Caco-2 (cell line): ENCODE data around the gene OR2A2. TPM values are rescaled to one million over a fixed set of nuclear protein-coding genes. Genes with fewer than 3 reads are reported as not detected.
A peak's percentile ranks its signal among the peaks of the same experiment; 100 is the strongest.

Source experiments
- Bru-seq: library from RNA; stranded (reverse); fragments of 400-500 nt; gene quantifications from one replicate; lab custom pipeline; 2021; lab: Mats Ljungman, UMichigan
- BruChase-seq, 2 experiments: library from RNA; stranded (reverse); fragments of 400-500 nt; gene quantifications; one replicate each; lab custom pipeline; 2021; lab: Mats Ljungman, UMichigan
- BruUV-seq: library from RNA; stranded (reverse); fragments of 400-500 nt; replicated peaks from 2 replicates; lab custom pipeline; 2021; lab: Mats Ljungman, UMichigan
- CTCF ChIA-PET: fragments of 300-600 bp; sonication (Branson Sonifier 250); formaldehyde crosslinking; loops from one replicate; lab custom pipeline; 2022; ENCODE audit warnings: antibody characterized with exemption; lab: Charles Lee
- POLR2A ChIA-PET: fragments of 300-600 bp; sonication (Branson Sonifier 250); formaldehyde crosslinking; loops from one replicate; lab custom pipeline; 2022; ENCODE audit warnings: antibody characterized with exemption; lab: Charles Lee
- DNase-seq, 2 experiments: peaks; one replicate each; pipeline versions ENCODE4 v3.0.0 to v3.0.0-alpha.2; 2020 to 2022
- H3K27me3 ChIP-seq: replicated peaks from 2 replicates; pipeline ENCODE4 v1.6.0; 2011; ENCODE audit warnings: low read length; ENCODE audit not compliant: control insufficient read depth, insufficient read depth
- H3K36me3 ChIP-seq: 2 replicates; pipeline ENCODE4 v1.5.1; 2011; ENCODE audit warnings: low read length; ENCODE audit not compliant: control insufficient read depth, insufficient read depth
- H3K4me1 ChIP-seq: fragments of 250-450 bp; sonication (Bioruptor Pico); 2 replicates; pipeline ENCODE4 v1.5.1; 2020; ENCODE audit warnings: mild to moderate bottlenecking
- H3K4me3 ChIP-seq: 2 replicates; pipeline ENCODE4 v1.5.1; 2011; ENCODE audit warnings: low read depth, mild to moderate bottlenecking, control low read depth, low read length
- H3K9me3 ChIP-seq: fragments of 250-450 bp; sonication (Bioruptor Pico); 2 replicates; pipeline ENCODE4 v1.5.1; 2020; ENCODE audit warnings: mild to moderate bottlenecking, moderate library complexity
- H3K27ac Mint-ChIP-seq: one replicate; pipeline ENCODE4 v1.8.0; 2022; ENCODE audit warnings: mixed read lengths; ENCODE audit not compliant: unreplicated experiment
- H3K27me3 Mint-ChIP-seq: one replicate; pipeline ENCODE4 v1.8.0; 2022; ENCODE audit warnings: mixed read lengths; ENCODE audit not compliant: insufficient read depth, unreplicated experiment
- H3K36me3 Mint-ChIP-seq: one replicate; pipeline ENCODE4 v1.8.0; 2022; ENCODE audit warnings: mild to moderate bottlenecking, mixed read lengths; ENCODE audit not compliant: insufficient read depth, unreplicated experiment
- H3K4me1 Mint-ChIP-seq: one replicate; pipeline ENCODE4 v1.8.0; 2022; ENCODE audit warnings: low read depth, mixed read lengths; ENCODE audit not compliant: unreplicated experiment
- H3K4me3 Mint-ChIP-seq: one replicate; pipeline ENCODE4 v1.8.0; 2022; ENCODE audit warnings: mild to moderate bottlenecking, moderate library complexity, mixed read lengths; ENCODE audit not compliant: unreplicated experiment
- H3K9me3 Mint-ChIP-seq: one replicate; pipeline ENCODE4 v1.8.0; 2022; ENCODE audit warnings: mixed read lengths; ENCODE audit not compliant: unreplicated experiment
- CTCF ChIP-seq, 2 experiments: fragments of 200-600 bp in 1 of 2; IDR thresholded peaks; 1 replicate in 1 of 2; 2 replicates in 1 of 2; pipeline versions ENCODE4 v1.5.1 to v1.8.0; 2011 to 2022; ENCODE audit warnings: antibody characterized with exemption in 1 of 2, control low read depth in 1 of 2, inconsistent platforms in 1 of 2, low read depth in 1 of 2, low read length in 1 of 2, mild to moderate bottlenecking in 1 of 2, moderate library complexity in 1 of 2; ENCODE audit not compliant: insufficient read depth in 1 of 2, severe bottlenecking in 1 of 2, unreplicated experiment in 1 of 2
- intact Hi-C: fragments of 100-400 bp; cut with micrococcal nuclease; formaldehyde crosslinking; loops from one replicate; pipeline ENCODE4 v1.10.0; 2022; ENCODE audit not compliant: unreplicated experiment
- long read RNA-seq: library from polyadenylated mRNA; stranded (forward); transcript quantifications from one replicate; pipeline ENCODE4 v2.0.0, GENCODE V29; 2022
- total RNA-seq: library from RNA; stranded (reverse); gene quantifications from 2 replicates; pipeline ENCODE4 v1.2.3, GENCODE V29; 2022

OR2A2 gene
- total RNA-seq (not detected in 2 replicates), Bru-seq, nascent RNA (not detected), BruChase-seq, experiment 1, labeled RNA remaining after a 2-hour chase (not detected), BruChase-seq, experiment 2, labeled RNA remaining after a 6-hour chase (not detected)
- long read RNA-seq, result 0 reads

- ChIA-PET CTCF (no interaction called here), POLR2A (no interaction called here)
- Histone ChIP-seq H3K4me3 (no peak within 1 kb of the TSS), H3K27me3 (no peaks in the 10 kb centered on the region), H3K9me3 (no peaks in the 10 kb centered on the region), H3K4me1 (no peaks in the 10 kb centered on the region), H3K36me3 (no peaks in the 10 kb centered on the region)
- Mint-ChIP-seq H3K36me3 (no peaks in the 10 kb centered on the region), H3K9me3 (no peaks in the 10 kb centered on the region), H3K4me1 (no peaks in the 10 kb centered on the region), H3K27me3 (peaks cover 9% of the 10 kb centered on the region), H3K4me3 (no peak within 1 kb of the TSS), H3K27ac (no peak within 1 kb of the TSS)
- TF ChIP-seq CTCF (IDR thresholded peaks at IDR 0.05; ENCODE audit: insufficient read depth in 1 of 2, low read depth in 1 of 2, low read length in 1 of 2, severe bottlenecking in 1 of 2, unreplicated experiment in 1 of 2), result no peak
- no TSS peak for BruUV-seq
- intact Hi-C loops, result no loop called here
- no peak for DNase-seq
Observed at GRCh38 chr7:144109283-144109682, at the start of gene OR2A2. Gene OR2A2 (plus strand): TSS chr7:144109583. CDS start chr7:144109583, 0 bp downstream.

- ChIA-PET POLR2A (no interaction called here), CTCF (interaction anchor here (1.2 kb wide), 1 partner anchor 64 kb away, joined by 4 read pairs; no protein-coding TSS in a partner anchor)
- no peaks in the 10 kb centered on the region for H3K36me3 ChIP-seq
Observed at GRCh38 chr7:144063710-144064109, 45.7 kb upstream of the OR2A2 start.

GRCh38 chr7:144069511-144069910 lies 39.9 kb upstream of the OR2A2 start, which contains the start of gene OR2A25:
Gene OR2A25 (plus strand): TSS chr7:144069811. CDS start chr7:144074220, 4,409 bp downstream.
- no peak for DNase-seq
- no peaks in the 10 kb centered on the region for H3K36me3 Mint-ChIP-seq
- ChIA-PET CTCF (no interaction called here), POLR2A (no interaction called here)
- no peak within 1 kb of the TSS for H3K4me3 Mint-ChIP-seq
- Histone ChIP-seq H3K27me3 (no peaks in the 10 kb centered on the region), H3K4me1 (no peaks in the 10 kb centered on the region), H3K9me3 (no peaks in the 10 kb centered on the region), H3K4me3 (no peak within 1 kb of the TSS), H3K36me3 (no peaks in the 10 kb centered on the region)
- TF ChIP-seq CTCF (IDR thresholded peaks at IDR 0.05; ENCODE audit: insufficient read depth in 1 of 2, low read depth in 1 of 2, low read length in 1 of 2, severe bottlenecking in 1 of 2, unreplicated experiment in 1 of 2), result no peak
- intact Hi-C loops, result no loop called here
- H3K27me3 Mint-ChIP-seq, result no peaks in the 10 kb centered on the region
- H3K4me1 Mint-ChIP-seq, result peaks cover 9% of the 10 kb centered on the region
- H3K27ac Mint-ChIP-seq, result no peak within 1 kb of the TSS
- BruUV-seq, result no TSS peak
- peaks cover 8% of the 10 kb centered on the region for H3K9me3 Mint-ChIP-seq

More at GRCh38 chr7:144063710-144064109, 45.7 kb upstream of the OR2A2 start:
- DNase-seq, result no peak
- Mint-ChIP-seq H3K27me3 (no peaks in the 10 kb centered on the region), H3K9me3 (peaks cover 18% of the 10 kb centered on the region), H3K27ac (no peak overlapping the region), H3K36me3 (no peaks in the 10 kb centered on the region), H3K4me3 (no peak overlapping the region), H3K4me1 (peaks cover 15% of the 10 kb centered on the region)
- Histone ChIP-seq H3K9me3 (0 out of 2 replicates have a peak, but pooled peaks cover 11% of the 10 kb centered on the region), H3K4me1 (no peaks in the 10 kb centered on the region), H3K27me3 (no peaks in the 10 kb centered on the region), H3K4me3 (no peak overlapping the region)
- TF ChIP-seq CTCF (IDR thresholded peaks at IDR 0.05; ENCODE audit: insufficient read depth in 1 of 2, low read depth in 1 of 2, low read length in 1 of 2, severe bottlenecking in 1 of 2, unreplicated experiment in 1 of 2), result peak; percentile 6 to 43
- no TSS peak for BruUV-seq
- intact Hi-C loops, result no loop called here
